ENCODE measurements around the gene ABCG1. TPM values are rescaled to one million over a fixed set of nuclear protein-coding genes. Genes with fewer than 3 reads are reported as not detected.

Gene ABCG1
- total and polyA plus RNA-seq, 2 experiments from 2014 or later, result 1.3 to 4.4 TPM

- ATAC-seq, result no peak
- H3K27ac ChIP-seq (ENCODE audit: low read depth), result no peak overlapping the region
- no peaks in the 10 kb centered on the region for H3F3A ChIP-seq (replicated peaks; ENCODE audit: low read depth)
- H3K9me2 ChIP-seq (ENCODE audit: insufficient read depth), result no peaks in the 10 kb centered on the region
- H3K27me3 Mint-ChIP-seq (ENCODE audit: insufficient read depth, low read depth, poor library complexity), result no peaks in the 10 kb centered on the region
- H3K4me1 ChIP-seq (ENCODE audit: insufficient read depth), result no peaks in the 10 kb centered on the region
- no peak overlapping the region for H3K4me2 ChIP-seq
- H4K20me1 ChIP-seq (replicated peaks; ENCODE audit: insufficient read depth), result no peaks in the 10 kb centered on the region
- H3K36me3 Mint-ChIP-seq (ENCODE audit: low read depth), result no peaks in the 10 kb centered on the region; the same call in 2 of the 3 replicates
- TF ChIP-seq ZNF114 (CRISPR knock-in tag; IDR thresholded peaks at IDR 0.05), result no peak
- TF ChIP-seq, protein P1, sequence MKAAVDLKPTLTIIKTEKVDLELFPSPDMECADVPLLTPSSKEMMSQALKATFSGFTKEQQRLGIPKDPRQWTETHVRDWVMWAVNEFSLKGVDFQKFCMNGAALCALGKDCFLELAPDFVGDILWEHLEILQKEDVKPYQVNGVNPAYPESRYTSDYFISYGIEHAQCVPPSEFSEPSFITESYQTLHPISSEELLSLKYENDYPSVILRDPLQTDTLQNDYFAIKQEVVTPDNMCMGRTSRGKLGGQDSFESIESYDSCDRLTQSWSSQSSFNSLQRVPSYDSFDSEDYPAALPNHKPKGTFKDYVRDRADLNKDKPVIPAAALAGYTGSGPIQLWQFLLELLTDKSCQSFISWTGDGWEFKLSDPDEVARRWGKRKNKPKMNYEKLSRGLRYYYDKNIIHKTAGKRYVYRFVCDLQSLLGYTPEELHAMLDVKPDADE (IDR thresholded peaks at IDR 0.05), result no peak
- TF ChIP-seq NANOG (IDR thresholded peaks at IDR 0.05; ENCODE audit: borderline replicate concordance), result no peak
- DNase-seq (ENCODE audit: low spot score), result no peak
- H3K4me3 ChIP-seq, result no peak overlapping the region
- H3K27me3 ChIP-seq (ENCODE audit: insufficient read depth), result no peaks in the 10 kb centered on the region
- no peaks in the 10 kb centered on the region; the same call in 2 of the 3 replicates for H3K4me1 Mint-ChIP-seq
- H2AFZ ChIP-seq, result no peak overlapping the region
- H3K4me3 Mint-ChIP-seq, result no peak overlapping the region
- peaks cover 11% of the 10 kb centered on the region; the same call in 2 of the 3 replicates for H3K9me3 Mint-ChIP-seq
- no peak overlapping the region for H3K27ac Mint-ChIP-seq
- H3K79me2 ChIP-seq (replicated peaks; ENCODE audit: insufficient read depth), result no peaks in the 10 kb centered on the region
- H3K36me3 ChIP-seq (ENCODE audit: insufficient read depth), result no peaks in the 10 kb centered on the region
Measured at GRCh38 chr21:42190486-42190863, 28.5 kb upstream of the ABCG1 start.

- H3K4me3 Mint-ChIP-seq, result no peak overlapping the region
- Histone ChIP-seq H3K4me3 (no peak overlapping the region), H3F3A (replicated peaks; ENCODE audit: low read depth) (no peaks in the 10 kb centered on the region), H3K9me2 (ENCODE audit: insufficient read depth) (no peaks in the 10 kb centered on the region), H2AFZ (no peak overlapping the region), H3K27ac (ENCODE audit: low read depth) (no peak overlapping the region), H3K4me2 (no peak overlapping the region), H3K79me2 (replicated peaks; ENCODE audit: insufficient read depth) (no peaks in the 10 kb centered on the region), H4K20me1 (replicated peaks; ENCODE audit: insufficient read depth) (no peaks in the 10 kb centered on the region), H3K4me1 (ENCODE audit: insufficient read depth) (no peaks in the 10 kb centered on the region), H3K36me3 (ENCODE audit: insufficient read depth) (no peaks in the 10 kb centered on the region), H3K27me3 (ENCODE audit: insufficient read depth) (no peaks in the 10 kb centered on the region)
- no peaks in the 10 kb centered on the region; the same call in 2 of the 3 replicates for H3K4me1 Mint-ChIP-seq
- H3K27me3 Mint-ChIP-seq (ENCODE audit: insufficient read depth, low read depth, poor library complexity), result no peaks in the 10 kb centered on the region
- peaks cover 6% of the 10 kb centered on the region; the same call in 2 of the 3 replicates for H3K9me3 Mint-ChIP-seq
- no peak for ATAC-seq
- TF ChIP-seq EZH2phosphoT487 (IDR thresholded peaks at IDR 0.05; ENCODE audit: unreplicated experiment) (no peak), CREB1 (CRISPR knock-in tag; IDR thresholded peaks at IDR 0.05; ENCODE audit: low read depth) (no peak), ZNF331 (CRISPR knock-in tag; IDR thresholded peaks at IDR 0.05; ENCODE audit: low read depth) (no peak), STAT1 (IDR thresholded peaks at IDR 0.05; ENCODE audit: unreplicated experiment) (no peak)
- TF ChIP-seq, protein P2, sequence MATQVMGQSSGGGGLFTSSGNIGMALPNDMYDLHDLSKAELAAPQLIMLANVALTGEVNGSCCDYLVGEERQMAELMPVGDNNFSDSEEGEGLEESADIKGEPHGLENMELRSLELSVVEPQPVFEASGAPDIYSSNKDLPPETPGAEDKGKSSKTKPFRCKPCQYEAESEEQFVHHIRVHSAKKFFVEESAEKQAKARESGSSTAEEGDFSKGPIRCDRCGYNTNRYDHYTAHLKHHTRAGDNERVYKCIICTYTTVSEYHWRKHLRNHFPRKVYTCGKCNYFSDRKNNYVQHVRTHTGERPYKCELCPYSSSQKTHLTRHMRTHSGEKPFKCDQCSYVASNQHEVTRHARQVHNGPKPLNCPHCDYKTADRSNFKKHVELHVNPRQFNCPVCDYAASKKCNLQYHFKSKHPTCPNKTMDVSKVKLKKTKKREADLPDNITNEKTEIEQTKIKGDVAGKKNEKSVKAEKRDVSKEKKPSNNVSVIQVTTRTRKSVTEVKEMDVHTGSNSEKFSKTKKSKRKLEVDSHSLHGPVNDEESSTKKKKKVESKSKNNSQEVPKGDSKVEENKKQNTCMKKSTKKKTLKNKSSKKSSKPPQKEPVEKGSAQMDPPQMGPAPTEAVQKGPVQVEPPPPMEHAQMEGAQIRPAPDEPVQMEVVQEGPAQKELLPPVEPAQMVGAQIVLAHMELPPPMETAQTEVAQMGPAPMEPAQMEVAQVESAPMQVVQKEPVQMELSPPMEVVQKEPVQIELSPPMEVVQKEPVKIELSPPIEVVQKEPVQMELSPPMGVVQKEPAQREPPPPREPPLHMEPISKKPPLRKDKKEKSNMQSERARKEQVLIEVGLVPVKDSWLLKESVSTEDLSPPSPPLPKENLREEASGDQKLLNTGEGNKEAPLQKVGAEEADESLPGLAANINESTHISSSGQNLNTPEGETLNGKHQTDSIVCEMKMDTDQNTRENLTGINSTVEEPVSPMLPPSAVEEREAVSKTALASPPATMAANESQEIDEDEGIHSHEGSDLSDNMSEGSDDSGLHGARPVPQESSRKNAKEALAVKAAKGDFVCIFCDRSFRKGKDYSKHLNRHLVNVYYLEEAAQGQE (IDR thresholded peaks at IDR 0.05; ENCODE audit: unreplicated experiment), result no peak
- TF ChIP-seq, protein P1 (IDR thresholded peaks at IDR 0.05), result no peak
- TF ChIP-seq, protein P3, sequence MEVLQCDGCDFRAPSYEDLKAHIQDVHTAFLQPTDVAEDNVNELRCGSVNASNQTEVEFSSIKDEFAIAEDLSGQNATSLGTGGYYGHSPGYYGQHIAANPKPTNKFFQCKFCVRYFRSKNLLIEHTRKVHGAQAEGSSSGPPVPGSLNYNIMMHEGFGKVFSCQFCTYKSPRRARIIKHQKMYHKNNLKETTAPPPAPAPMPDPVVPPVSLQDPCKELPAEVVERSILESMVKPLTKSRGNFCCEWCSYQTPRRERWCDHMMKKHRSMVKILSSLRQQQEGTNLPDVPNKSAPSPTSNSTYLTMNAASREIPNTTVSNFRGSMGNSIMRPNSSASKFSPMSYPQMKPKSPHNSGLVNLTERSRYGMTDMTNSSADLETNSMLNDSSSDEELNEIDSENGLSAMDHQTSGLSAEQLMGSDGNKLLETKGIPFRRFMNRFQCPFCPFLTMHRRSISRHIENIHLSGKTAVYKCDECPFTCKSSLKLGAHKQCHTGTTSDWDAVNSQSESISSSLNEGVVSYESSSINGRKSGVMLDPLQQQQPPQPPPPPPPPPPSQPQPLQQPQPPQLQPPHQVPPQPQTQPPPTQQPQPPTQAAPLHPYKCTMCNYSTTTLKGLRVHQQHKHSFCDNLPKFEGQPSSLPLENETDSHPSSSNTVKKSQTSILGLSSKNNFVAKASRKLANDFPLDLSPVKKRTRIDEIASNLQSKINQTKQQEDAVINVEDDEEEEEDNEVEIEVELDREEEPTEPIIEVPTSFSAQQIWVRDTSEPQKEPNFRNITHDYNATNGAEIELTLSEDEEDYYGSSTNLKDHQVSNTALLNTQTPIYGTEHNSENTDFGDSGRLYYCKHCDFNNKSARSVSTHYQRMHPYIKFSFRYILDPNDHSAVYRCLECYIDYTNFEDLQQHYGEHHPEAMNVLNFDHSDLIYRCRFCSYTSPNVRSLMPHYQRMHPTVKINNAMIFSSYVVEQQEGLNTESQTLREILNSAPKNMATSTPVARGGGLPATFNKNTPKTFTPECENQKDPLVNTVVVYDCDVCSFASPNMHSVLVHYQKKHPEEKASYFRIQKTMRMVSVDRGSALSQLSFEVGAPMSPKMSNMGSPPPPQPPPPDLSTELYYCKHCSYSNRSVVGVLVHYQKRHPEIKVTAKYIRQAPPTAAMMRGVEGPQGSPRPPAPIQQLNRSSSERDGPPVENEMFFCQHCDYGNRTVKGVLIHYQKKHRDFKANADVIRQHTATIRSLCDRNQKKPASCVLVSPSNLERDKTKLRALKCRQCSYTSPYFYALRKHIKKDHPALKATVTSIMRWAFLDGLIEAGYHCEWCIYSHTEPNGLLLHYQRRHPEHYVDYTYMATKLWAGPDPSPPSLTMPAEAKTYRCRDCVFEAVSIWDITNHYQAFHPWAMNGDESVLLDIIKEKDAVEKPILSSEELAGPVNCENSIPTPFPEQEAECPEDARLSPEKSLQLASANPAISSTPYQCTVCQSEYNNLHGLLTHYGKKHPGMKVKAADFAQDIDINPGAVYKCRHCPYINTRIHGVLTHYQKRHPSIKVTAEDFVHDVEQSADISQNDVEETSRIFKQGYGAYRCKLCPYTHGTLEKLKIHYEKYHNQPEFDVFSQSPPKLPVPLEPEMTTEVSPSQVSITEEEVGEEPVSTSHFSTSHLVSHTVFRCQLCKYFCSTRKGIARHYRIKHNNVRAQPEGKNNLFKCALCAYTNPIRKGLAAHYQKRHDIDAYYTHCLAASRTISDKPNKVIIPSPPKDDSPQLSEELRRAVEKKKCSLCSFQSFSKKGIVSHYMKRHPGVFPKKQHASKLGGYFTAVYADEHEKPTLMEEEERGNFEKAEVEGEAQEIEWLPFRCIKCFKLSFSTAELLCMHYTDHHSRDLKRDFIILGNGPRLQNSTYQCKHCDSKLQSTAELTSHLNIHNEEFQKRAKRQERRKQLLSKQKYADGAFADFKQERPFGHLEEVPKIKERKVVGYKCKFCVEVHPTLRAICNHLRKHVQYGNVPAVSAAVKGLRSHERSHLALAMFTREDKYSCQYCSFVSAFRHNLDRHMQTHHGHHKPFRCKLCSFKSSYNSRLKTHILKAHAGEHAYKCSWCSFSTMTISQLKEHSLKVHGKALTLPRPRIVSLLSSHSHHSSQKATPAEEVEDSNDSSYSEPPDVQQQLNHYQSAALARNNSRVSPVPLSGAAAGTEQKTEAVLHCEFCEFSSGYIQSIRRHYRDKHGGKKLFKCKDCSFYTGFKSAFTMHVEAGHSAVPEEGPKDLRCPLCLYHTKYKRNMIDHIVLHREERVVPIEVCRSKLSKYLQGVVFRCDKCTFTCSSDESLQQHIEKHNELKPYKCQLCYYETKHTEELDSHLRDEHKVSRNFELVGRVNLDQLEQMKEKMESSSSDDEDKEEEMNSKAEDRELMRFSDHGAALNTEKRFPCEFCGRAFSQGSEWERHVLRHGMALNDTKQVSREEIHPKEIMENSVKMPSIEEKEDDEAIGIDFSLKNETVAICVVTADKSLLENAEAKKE (CRISPR knock-in tag; IDR thresholded peaks at IDR 0.05), result no peak
- no peak overlapping the region for H3K27ac Mint-ChIP-seq
- H3K36me3 Mint-ChIP-seq (ENCODE audit: low read depth), result no peaks in the 10 kb centered on the region; the same call in 2 of the 3 replicates
- DNase-seq (ENCODE audit: low spot score), result no peak
Measured at GRCh38 chr21:42191064-42191463, 27.9 kb upstream of the ABCG1 start.

Data from GM23338 (cell line).